Kidney epithelial cell (primary cell): ENCODE data around the gene LRRC4. TPM values are rescaled to one million over a fixed set of nuclear protein-coding genes. Genes with fewer than 3 reads are reported as not detected.

Experiments used
- DNase-seq: peaks from one replicate; pipeline ENCODE4 v3.0.0-alpha.2; 2010; ENCODE audit warnings: low read depth
- H3K27me3 ChIP-seq: 2 replicates; pipeline ENCODE4 v1.6.0; 2011; ENCODE audit warnings: low read length; ENCODE audit not compliant: control insufficient read depth, insufficient read depth
- H3K36me3 ChIP-seq: 2 replicates; pipeline ENCODE4 v1.5.1; 2011; ENCODE audit warnings: low read length; ENCODE audit not compliant: control insufficient read depth, insufficient read depth
- H3K4me3 ChIP-seq: 2 replicates; pipeline ENCODE4 v1.5.1; 2011; ENCODE audit warnings: low read depth, mild to moderate bottlenecking, control low read depth, low read length
- total RNA-seq: library from RNA; depleted of rRNA; stranded (reverse); fragments of >200 nt; gene quantifications from 2 replicates; pipeline ENCODE4 v1.2.3, GENCODE V29; 2015
- TF ChIP-seq, protein P1 (sequence below): IDR thresholded peaks from 2 replicates; pipeline ENCODE4 v1.5.1; 2011; ENCODE audit warnings: mild to moderate bottlenecking, moderate library complexity, low read length, control low read depth, inconsistent platforms; ENCODE audit not compliant: insufficient read depth, poor library complexity, severe bottlenecking

Gene LRRC4
- total RNA-seq, 1 donor from 2014 or later: 0.46 TPM

GRCh38 chr7:128065872-128066271 is 34.6 kb upstream of the LRRC4 start:
- TF ChIP-seq, protein P1, sequence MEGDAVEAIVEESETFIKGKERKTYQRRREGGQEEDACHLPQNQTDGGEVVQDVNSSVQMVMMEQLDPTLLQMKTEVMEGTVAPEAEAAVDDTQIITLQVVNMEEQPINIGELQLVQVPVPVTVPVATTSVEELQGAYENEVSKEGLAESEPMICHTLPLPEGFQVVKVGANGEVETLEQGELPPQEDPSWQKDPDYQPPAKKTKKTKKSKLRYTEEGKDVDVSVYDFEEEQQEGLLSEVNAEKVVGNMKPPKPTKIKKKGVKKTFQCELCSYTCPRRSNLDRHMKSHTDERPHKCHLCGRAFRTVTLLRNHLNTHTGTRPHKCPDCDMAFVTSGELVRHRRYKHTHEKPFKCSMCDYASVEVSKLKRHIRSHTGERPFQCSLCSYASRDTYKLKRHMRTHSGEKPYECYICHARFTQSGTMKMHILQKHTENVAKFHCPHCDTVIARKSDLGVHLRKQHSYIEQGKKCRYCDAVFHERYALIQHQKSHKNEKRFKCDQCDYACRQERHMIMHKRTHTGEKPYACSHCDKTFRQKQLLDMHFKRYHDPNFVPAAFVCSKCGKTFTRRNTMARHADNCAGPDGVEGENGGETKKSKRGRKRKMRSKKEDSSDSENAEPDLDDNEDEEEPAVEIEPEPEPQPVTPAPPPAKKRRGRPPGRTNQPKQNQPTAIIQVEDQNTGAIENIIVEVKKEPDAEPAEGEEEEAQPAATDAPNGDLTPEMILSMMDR: no peak
- Histone ChIP-seq H3K27me3 (no peaks in the 10 kb centered on the region), H3K4me3 (no peak overlapping the region), H3K36me3 (no peaks in the 10 kb centered on the region)
- no peak for DNase-seq

DNA sequence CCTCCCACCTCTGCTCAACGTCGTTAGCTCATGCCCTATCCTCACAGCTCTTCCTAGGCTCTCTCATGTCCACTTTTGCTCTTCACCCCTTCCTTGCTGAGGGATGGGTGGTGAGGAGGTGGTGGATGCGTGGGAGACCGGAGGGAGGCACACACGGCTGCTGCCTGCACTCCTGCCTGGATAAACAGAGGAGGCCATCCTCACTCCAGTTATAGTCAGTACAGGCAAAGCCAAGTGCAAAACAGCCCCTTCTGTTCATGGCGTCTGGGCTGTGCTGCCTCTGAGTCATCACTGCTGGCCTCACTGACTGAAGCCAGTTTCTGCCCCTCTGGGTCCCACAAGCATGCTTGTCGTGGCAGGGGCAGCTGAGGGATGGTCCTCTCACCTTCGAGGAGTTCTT is 31.9 kb upstream of the LRRC4 start:
- Histone ChIP-seq H3K27me3 (no peaks in the 10 kb centered on the region), H3K4me3 (no peak overlapping the region), H3K36me3 (no peaks in the 10 kb centered on the region)
- no peak for DNase-seq
- TF ChIP-seq, protein P1: no peak

GRCh38 chr7:128060018-128060417 is 28.8 kb upstream of the LRRC4 start:
- Histone ChIP-seq H3K4me3 (no peak overlapping the region), H3K36me3 (no peaks in the 10 kb centered on the region), H3K27me3 (no peaks in the 10 kb centered on the region)
- TF ChIP-seq, protein P1: no peak
- no peak for DNase-seq

- no peaks in the 10 kb centered on the region for H3K27me3 ChIP-seq
- H3K36me3 ChIP-seq: no peaks in the 10 kb centered on the region
- TF ChIP-seq, protein P1: no peak
- H3K4me3 ChIP-seq: no peak overlapping the region
- no peak for DNase-seq
These were observed 28.1 kb upstream of the LRRC4 start for GRCh38 chr7:128059143-128059988.

- TF ChIP-seq, protein P1: no peak
- no peak for DNase-seq
- H3K4me3 ChIP-seq: no peak overlapping the region
- H3K36me3 ChIP-seq: no peaks in the 10 kb centered on the region
- H3K27me3 ChIP-seq: no peaks in the 10 kb centered on the region
These were observed 26.7 kb upstream of the LRRC4 start for GRCh38 chr7:128057909-128058308.

GRCh38 chr7:128056901-128057300 is 25.7 kb upstream of the LRRC4 start:
- H3K27me3 ChIP-seq: no peaks in the 10 kb centered on the region
- H3K4me3 ChIP-seq: no peak overlapping the region
- H3K36me3 ChIP-seq: no peaks in the 10 kb centered on the region
- TF ChIP-seq, protein P1: no peak
- no peak for DNase-seq
